Left renal pelvis (tissue), 4 donors: Measurements from ENCODE around the gene MEF2A. TPM values are rescaled to one million over a fixed set of nuclear protein-coding genes. Genes with fewer than 3 reads are reported as not detected.

Experiments
- DNase-seq, 4 donors: peaks; one replicate each; pipeline ENCODE4 v3.0.0-alpha.2; 2013; ENCODE audit warnings: low read depth in 4 of 4, low spot score in 3 of 4
- polyA plus RNA-seq, 4 donors: library from polyadenylated mRNA; unstranded; fragments of 120-200 nt; gene quantifications; one replicate each; pipeline ENCODE4 v1.2.1, GENCODE V29; 2013; ENCODE audit not compliant: insufficient read length in 4 of 4

Gene MEF2A
- polyA plus RNA-seq, 4 donors: 53.1 to 64.4 (median 59.8) TPM

DNA sequence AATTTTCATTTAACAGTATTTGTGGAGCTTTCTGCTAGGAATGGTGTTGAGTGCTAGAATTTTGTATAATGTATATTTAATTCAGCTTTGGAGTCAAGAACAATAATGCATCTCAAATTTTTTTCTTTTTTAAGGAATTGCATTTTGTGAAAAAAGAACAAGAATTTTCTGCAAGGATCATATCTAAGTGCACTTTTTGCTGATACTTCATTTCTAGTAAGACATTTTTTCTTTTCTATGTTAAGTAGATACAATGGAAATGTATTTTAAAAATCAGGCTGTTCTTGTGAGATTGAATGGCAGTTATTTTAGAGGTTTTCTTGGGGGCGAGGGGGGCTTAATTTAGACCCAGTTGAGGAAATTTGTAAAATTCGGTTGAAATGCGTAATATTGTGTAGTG is 32.5 kb downstream of the MEF2A start:
- DNase-seq: no peak

DNA sequence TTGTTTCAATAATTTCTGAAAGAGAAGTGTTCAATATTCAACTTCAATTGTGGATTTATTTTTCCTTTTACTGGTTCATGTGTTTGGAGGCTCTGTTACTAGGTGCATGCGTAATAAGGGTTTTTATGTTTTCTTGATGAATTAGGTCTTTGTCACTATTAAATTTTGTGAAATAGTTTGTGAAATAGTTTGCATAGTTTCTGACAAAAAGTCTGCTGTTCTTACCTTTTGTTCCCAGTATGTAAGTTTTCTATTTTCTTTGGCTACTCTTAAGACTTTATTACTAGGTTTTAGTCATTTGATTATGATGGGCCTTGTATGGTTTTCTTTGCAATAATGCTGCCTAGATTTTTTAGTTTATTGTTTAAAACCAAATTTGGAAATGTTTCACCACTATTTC is 38.0 kb downstream of the MEF2A start:
- DNase-seq: no peak

DNA sequence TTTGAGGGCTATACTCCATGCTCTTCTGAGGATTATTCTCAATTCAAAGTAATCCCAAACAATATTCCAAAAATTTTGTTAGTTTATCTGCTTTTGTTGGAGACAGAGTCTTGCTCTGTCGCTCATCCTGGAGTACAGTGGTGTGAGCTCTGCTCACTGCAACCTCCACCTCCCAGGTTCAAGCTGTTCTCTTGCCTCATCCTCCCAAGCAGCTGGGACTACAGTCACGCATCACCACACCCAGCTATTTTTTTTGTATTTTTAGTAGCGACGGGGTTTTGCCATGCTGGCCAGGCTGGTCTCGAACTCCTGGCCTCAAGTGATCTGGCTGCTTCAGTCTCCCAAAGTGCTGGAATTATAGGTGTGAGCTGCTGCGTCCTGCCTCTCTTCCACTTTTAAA is 39.1 kb downstream of the MEF2A start:
- no peak for DNase-seq

DNA sequence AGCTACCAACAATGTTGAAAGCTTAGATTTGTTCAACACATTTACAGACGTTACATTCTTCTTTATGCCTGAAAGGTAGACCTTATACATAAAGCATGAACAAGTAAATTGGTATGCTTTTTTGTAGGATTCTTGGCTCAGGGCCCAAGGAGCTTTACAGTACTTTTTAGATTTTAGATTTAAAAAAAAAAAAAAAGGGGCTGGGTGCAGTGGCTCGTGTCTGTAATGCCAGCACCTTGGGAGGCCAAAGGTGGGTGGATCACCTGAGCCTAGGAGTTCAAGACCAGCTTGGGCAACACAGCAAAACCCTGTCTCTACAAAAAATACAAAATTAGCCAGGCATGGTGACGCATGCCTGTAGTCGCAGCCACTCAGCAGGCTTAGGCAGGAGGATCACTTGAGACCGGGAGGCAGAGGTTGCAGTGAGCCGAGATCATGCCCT is 39.7 kb downstream of the MEF2A start:
- DNase-seq: no peak

DNA sequence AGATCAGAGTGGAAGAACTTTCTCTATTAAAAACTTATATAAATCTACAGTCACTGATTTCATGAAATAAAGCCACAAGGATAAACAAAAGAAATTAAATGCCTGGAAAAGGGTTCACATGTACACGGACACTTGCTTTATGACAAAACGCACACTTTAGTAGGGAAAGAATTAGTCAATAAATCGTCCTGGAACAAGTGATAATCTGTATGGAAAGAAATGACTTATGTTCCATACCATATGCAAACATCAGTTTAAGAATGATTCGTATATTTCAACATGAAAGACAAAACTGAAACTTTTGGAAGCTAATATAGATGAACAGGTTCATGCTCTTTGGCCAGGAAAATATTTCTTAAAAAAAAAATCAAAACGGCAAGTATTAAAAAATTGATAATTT is 40.2 kb downstream of the MEF2A start:
- DNase-seq: no peak

DNA sequence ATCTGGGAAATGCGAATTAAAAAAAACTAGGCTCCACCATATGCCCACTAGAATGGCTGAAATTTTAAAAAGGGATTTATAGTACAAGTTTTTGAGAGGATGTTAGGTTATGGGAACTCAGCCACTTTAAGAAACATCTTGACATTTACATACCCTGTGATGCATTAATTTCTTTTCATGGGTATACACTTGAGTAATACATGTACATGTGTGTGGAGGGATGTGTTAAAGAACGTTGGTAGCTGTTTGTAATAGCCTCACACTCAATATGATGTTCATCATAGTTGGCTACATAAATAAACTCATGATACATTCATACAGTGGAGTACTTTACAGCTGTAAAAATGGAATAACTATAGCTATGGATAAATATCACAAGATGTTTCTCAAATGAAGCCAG is 40.9 kb downstream of the MEF2A start:
- DNase-seq: no peak

DNA sequence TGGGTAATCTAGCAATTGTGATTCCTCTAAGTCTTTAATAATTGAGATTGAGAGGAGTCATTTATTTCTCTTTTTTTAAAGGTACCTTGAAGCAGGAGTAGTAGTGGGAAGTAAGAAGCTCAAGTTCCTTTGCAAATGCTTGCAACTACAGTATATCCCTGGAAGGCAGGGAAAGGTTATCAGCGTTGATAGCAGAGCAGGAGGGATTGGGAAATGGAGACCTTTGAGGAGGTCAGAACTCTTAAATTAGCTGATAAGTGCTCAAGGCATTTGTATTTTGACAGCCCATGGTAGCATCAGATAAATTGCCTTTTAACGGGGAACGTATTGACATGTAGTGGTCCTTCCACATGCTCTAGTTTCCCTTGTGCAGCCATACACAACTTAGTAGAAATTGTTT is 47.7 kb downstream of the MEF2A start:
- DNase-seq: no peak

DNA sequence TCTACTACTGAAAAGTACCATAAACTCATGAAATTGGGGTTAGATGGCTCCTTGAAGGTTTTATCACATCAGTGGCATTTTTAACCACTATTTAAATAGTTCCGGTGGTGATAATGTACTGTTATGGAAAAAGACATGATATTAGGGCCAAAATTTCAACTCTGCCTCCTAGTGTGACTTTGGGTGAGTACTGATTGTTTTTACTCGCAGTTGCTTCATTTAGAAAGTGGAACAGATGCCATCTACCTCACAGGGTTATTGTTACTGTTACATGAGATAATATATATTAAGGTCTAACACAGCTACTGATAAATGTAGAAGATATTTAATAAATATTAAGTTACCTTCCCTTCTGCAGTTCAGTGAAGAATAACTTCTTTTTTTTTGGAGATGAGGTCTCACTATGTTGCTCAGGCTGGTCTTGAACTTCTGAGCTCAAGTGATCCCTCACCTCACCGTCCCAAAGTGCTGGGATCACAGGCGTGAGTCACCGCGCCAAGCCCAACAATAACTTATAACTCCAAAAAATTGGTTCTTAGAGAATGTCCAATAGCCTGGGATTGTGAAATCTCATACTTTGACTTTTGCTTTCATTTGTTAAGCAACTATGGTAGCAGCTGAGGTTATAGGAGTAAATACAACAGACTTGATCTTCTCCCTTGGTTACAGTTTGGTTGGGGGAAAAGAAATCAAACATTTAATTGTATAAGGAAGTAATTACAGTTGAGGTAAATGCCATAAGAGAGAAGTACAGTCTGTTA is 48.3 kb downstream of the MEF2A start:
- DNase-seq: no peak

DNA sequence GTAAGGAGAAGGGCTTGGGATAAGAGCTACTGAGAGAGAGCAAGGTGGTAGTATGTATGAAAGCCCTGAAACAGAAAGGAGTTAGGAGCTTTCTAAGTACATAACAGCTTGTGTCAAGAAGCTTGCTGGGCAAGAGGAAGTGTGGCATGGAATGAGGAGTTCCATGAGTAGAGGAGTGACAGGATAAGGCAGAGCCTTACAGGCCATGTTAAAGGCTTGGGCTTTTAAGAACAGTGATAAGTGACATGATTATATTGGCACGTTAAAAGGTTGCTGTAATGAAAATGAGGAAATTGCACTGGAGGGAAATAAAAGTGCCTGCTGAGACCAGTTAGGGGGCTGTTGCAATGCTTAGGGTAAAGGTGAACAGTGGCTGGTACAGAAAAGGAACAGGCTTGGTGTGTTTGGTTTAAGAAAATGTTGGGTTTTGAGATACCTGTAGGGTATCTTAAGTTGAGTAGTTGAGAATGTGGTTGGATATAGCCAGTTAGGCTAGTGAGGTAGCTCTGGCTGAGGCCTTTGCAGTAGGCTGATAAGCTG is 49.0 kb downstream of the MEF2A start:
- no peak for DNase-seq

DNA sequence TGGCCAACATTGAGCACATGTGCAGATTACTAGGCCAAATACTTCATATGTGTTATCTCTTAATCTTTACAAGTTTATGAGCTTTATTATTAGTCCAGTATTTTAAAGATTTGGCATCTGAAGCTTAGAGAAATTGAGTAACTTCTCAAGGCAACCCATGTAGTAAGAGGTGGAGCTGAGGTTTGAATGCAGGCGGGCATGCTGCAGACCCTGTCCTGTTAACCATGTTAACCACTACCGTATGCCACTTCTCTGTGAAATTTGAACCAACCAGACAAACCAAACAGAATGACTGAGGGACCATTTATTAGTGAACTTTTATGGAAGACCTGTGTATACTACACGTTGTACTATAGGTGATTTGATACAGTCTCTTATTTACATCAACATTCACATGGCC is 49.7 kb downstream of the MEF2A start:
- DNase-seq: no peak

DNA sequence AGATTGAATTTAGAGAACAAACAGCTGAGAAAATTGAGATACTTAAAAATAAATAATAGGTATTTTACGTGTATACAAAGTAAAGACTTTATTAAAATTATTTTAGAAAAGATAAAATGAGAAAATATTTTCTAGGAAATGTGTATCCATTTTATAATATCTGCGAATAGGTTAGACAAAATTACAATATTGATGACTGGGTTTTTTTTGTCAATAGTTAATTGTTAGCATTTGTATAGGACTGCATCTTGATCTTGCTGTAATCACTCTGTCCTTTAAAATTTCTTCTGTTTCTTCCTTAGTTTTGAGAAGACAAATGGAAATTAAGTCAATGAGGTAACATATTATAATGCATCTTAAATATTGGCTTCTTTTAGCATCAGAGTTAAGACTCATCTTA is 50.3 kb downstream of the MEF2A start:
- no peak for DNase-seq

DNA sequence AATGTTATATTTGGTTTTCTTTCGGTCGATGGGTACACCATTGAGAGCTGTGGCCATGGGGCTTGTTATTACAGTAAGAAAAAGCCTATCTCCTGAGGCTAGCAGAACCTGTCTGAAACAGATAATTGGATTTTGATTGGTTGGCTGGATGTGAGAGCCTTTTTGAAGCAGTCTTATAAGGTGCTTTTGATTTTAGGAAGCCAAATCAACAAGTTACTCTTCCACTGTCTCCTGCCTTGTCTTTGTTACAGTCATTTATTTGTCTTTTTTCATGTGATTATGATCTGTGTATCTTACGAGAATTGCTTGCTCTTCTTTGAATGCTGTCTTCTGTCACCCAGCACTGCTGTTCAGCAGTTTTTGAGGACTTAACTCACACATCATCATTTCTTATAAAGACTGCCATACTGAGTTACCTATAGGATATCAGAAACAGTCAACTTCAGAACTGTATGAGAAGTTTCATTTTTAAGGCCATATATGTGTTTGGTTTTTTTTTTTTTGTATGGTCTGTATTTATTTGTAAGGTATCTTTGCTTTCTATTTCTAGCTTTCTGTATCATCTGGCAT is 51.1 kb downstream of the MEF2A start:
- DNase-seq: no peak

DNA sequence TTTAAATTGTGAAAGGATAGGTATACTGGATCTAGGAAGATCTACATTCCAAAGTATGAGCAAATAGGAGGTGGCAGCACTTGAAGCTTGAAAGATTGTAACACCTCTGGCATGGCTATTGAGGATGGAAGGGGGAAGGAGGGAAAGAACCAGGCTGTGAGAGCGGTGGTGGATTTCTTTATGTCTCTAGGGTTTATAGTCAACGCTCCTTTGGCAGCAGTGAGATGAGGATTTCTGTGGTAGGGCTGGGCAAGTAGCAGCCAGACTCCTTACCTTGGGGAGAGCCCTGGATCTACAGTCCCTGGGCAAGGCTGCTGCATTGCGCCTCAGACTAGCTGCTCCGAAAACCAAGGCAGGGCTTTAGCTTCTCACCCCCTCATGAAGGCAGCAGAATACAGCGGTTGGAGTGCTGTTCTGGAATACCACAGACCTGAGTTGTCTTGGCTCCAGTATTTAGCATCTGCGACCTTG is 53.2 kb downstream of the MEF2A start:
- no peak for DNase-seq

DNA sequence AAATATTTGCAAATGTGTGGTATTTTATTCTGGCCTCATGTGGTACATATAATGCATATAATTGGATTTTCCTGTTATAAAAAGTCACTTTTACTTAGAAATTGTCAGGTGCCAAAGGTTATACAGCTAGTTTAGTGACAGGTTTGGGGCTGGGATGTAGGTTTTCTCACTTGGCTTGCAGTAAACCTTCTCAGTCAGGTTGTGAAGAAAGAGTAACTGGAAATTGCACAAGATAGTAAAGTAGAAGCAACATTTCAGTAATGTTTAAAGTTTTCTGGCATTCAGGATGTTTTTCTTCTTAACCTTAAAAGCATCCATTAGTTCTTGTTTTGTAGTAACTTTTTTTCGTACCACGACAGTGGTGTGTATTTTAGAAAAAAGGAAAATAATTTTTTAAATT is 53.9 kb downstream of the MEF2A start:
- DNase-seq: no peak

DNA sequence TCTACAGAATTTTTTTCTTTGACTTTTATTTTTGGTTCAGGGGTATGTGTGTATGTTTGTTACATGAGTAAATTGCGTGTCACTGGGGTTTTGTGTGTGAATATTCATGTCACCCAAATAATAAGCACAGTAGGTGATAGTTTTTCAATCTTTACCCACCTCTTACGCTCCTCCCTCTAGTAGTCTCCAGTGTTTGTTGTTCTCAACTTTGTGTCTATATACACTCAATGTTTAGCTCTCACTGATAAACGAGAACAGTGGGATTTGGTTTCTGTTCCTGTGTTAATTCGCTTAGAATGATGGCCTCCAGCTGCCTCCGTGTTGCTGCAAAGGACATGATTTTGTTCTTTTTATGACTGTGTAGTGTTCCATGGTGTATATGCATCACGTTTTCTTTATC is 54.4 kb downstream of the MEF2A start:
- no peak for DNase-seq

DNA sequence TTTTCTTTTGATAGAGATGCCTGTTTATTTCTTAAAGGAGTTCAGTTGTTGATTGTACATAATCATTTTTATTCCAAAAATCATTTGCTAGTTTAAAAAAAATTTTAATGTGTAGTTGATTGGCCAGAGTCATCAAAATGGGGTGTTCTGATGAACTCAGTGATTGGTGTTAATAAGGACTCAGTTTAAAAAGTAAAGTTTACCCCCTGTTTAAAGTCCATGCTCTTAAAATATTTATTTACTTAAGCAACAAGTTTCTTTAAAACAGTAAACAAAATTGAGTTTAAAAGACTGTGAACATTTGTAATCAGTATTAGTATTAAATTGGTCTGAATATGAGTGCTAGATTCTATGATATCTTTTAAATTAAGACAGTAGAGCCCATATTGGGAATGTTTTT is 56.0 kb downstream of the MEF2A start:
- DNase-seq: no peak

DNA sequence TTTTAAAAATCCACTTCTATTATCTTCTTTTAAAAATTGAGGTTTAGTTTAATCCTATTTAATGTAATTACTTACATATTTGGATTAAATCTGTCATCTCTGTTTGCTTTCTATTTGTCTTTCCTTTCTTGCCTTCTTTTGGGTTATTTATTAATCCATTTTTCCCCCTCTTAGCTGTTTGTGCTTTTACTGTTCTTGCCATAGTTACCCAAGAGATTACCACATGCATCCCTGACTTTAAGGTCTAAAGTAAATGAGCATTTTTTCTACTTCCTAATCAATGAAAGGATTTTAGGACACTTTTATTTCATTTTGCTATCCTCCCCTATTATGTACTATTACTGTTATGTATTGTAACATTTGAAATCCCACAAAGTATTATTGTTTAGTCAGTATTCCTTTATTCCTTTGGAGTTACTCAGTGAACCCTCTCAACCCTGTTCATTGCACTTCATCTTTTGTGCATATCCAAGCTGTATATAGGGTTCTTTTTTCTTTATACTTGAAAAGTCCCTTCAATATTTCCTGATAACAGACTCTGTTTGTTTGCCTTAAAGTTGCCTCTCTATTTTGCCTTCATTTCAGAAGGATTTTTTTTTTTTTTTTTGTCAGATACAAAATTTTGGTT is 62.7 kb downstream of the MEF2A start:
- DNase-seq: no peak

DNA sequence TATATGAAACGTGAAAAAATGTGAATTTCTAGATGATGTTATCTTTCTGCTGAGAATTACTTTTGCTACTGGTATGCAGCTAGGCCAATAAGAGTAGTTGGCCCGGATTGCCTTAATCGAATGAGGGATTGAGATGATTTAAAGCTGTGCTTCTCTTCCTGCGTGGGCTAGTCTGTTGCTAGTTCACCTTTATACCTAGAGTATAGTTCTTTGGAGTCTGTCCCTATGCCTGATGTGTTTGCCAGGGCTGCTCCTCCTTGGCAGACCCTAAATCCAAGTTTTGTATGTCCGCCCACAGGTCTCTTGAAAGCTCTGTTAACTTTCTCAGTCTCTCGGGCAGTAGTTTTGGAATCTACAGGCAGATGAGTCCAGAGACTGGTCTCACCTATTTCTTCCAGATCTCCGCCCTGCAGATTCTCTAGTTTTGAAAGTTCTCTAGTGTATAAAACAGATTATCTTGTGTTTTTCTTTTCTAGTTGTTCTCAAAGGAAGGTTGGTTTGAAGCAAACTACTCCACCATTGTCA is 64.9 kb downstream of the MEF2A start:
- no peak for DNase-seq

DNA sequence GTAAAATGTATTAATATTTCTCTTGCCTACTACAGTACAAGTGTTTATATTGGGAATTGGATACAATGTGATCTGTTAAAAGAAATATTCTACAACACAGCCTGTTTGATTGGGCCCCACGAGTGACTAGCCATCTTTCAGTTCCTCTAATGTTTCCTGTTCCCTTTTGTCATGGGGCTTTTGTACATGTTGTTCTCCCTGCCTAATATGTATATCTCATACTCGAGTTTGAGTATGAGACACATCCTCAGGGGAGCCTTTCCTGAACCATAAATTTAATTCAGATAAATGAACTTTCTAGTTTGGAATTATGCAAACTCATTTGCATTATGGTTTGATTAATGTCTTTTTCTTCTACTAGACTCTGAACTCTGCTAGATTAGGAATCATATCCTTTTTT is 65.5 kb downstream of the MEF2A start:
- DNase-seq: no peak

DNA sequence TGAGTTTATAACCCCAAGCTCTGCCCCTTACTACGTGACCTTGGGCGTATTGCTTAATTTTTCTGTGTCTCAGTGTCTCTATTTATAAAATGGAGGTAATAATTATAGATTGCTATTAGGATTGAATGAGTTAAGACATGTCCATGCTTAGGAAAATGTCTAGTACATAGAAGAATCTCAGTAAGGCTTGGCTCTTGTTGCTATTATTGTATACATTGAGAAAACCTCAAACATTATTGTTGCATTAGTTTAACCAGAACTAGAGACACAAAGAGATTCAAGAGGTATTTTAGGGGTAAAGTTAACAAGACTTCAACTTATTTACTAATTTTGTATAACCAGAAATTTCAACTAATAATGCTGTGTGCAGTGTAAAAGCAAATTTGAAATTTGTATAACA is 66.7 kb downstream of the MEF2A start:
- DNase-seq: no peak

DNA sequence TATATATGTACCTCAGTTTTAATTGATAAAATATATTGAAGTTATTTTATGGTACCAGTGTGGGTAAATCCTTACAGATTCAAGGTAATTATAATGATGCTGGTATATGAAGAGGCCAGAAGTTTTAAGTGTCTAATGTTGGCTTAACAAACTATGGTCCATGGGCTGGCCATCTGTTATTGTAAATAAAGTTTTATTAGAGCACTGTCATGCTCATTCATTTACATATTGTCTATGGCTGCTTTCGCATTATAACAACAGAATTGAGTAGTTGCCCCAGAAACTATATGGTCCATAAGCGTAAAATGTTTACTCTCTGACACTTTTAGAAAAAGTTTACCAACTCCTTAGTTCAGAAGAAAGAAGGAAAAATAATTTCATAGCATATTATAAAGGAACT is 67.9 kb downstream of the MEF2A start:
- no peak for DNase-seq

DNA sequence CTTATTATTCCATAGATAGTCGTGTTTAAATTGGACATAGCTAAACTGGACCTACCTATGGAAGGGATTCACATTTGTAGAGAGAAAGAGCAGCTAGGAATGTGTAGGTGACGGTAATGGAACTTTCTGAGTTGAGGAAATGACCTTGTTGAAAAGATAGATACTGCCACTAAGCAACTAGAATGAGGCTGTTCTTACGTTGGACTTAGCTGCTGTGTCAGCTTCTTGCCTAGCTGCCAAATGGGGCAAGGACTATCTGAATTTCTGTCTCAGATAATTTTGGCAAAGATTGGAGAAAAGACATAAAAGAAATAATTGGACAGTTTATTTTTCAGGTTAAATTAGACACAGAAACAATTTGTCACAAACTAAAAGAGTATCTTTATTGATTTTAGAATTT is 68.8 kb downstream of the MEF2A start:
- no peak for DNase-seq
